Activated CD8-positive, alpha-beta memory T cell treated with anti-CD3 and anti-CD28 coated beads for 36 hours (primary cell): ENCODE results near the gene KCNMB2. TPM values are rescaled to one million over a fixed set of nuclear protein-coding genes. Genes with fewer than 3 reads are reported as not detected.

Experiments used
- CTCF ChIA-PET: fragments of 350-600 bp; sonication (Branson Sonifier 250); formaldehyde crosslinking; loops from one replicate; lab custom pipeline; 2021; ENCODE audit warnings: antibody characterized with exemption; lab: Charles Lee
- POLR2A ChIA-PET: fragments of 350-600 bp; sonication (Branson Sonifier 250); formaldehyde crosslinking; loops from one replicate; lab custom pipeline; 2021; ENCODE audit warnings: antibody characterized with exemption; lab: Charles Lee
- total RNA-seq, 2 experiments: library from RNA; stranded (reverse); gene quantifications; one replicate each; pipeline ENCODE4 v1.2.3, GENCODE V29; 2021

Gene KCNMB2
- total RNA-seq, 2 experiments from 2014 or later = not detected

DNA sequence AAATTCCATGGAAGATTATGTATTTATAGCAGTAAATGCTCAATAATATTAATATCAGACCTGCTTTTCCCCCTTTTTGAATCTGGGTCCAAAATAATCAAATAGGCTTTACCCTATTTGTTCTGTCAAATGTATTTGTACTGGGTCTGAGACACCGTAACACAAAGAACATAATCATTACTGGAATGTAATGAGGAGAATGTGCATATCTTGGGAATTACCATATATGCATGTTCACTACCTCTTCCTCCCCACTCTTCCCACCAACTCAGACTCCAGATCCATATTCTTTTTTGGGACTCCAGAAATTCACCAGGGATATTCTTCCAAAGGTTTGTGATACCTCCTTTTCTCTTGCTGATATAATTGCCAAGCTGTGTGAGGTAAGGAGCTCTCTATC is 237.1 kb downstream of the KCNMB2 start:
- ChIA-PET POLR2A (no interaction called here), CTCF (no interaction called here)

DNA sequence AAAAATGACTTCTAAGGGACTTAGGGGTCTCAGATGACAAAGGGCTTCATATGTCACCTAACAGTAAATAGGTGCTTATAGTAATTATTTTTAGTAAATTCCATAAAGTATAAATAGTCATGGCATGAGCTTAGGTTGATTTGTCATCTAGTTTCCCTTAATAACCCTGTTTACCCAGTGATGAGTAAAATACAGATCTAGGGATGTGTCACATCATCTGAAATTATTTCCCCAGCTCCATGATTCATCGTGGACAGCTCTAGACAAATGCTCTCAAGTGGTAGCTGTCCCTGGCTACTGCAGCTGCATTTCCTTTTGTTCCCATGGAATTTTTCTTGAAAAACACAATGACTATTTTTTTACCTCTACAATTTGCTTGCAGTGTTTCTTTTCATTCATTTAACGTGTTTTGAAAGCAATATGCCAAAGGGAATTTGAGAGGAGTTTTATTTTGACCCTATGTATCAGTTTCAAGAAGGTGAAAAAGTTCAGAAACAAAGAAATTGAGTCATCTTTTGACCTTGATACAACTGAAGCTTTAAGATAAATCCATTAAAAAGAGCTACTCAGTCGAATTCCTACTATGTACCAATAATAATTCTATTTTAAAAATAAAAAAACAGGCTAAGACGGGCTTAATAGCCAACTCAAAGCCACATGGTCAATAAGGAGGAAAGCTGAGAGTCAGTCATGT is 241.6 kb downstream of the KCNMB2 start:
- ChIA-PET POLR2A (no interaction called here), CTCF (no interaction called here)

DNA sequence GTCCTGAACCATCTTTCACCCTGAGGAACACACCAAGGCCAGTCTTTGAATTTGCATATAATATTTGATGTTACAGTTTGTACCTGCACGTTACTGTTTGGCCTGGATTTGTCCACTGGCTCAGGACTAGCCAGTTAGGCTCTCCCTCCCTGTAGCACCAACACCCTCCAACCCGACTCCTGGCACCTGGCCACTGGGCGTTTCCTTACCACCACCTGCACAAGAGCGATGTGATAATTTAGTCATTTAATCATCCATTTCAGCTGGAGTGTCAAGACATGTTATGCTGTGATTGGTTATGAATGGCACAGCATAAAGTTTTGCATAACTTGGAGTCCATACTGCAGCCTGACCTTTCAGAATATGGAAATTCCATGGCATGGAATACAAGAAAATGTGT is 242.4 kb downstream of the KCNMB2 start:
- POLR2A ChIA-PET = no interaction called here
- CTCF ChIA-PET = no interaction called here

DNA sequence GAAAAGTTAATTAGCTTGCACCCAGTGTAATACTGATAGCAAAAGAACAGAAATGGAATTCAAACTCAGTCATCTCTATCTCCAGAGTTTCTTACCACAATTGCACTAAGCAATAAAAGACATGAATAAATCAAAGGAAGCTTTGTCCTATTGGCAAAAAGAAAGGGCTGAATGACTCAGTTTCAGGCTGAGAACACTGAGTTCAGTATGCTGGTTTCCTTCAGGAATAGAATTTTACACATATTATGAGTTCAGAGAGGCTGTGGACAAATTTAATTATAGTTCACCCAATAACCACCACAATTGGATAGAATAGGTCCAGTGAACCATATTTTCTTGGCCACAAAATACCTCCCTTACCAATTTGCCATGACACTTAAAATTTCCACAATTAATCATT is 249.7 kb downstream of the KCNMB2 start:
- ChIA-PET POLR2A (no interaction called here), CTCF (no interaction called here)

DNA sequence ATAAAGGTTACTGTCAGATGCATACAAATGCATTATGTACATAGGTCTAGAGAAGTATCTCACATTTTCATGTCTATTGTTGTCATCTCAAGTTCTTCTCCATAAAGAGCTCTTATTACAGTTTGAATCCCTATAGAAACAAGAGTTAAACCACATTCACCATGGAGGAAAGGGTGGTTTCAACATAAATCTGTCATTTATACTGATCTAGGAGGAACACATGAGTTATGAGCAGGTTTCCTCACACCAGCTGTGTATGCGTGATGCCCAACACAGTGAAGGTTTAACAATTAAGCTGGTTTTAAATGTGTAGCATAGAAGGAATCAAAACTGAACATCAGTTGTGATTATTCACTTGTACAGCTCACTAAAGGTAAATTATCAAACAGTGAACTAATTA is 251.7 kb downstream of the KCNMB2 start:
- CTCF ChIA-PET = no interaction called here

DNA sequence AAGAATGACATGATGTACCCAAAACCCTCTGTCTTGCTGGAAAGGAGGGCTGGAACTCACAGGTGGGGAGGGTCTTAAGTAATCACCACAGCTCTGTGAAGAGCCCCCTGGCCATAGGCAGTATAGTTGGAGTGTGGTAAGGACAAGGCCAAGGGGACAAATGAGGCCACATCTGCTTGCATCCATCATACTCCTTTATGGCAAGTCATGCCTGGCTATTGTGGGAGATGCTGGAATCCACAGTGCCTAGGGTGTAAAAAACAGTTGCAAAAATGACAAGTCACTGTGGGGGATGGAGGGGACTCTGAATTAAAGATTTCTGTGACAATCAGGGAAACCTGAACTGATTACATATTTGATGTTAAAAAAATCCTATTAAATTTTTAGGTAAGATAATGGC is 258.5 kb downstream of the KCNMB2 start:
- POLR2A ChIA-PET = no interaction called here
- CTCF ChIA-PET = no interaction called here

More for the DNA sequence above, 251.7 kb downstream of the KCNMB2 start:
- POLR2A ChIA-PET = no interaction called here

DNA sequence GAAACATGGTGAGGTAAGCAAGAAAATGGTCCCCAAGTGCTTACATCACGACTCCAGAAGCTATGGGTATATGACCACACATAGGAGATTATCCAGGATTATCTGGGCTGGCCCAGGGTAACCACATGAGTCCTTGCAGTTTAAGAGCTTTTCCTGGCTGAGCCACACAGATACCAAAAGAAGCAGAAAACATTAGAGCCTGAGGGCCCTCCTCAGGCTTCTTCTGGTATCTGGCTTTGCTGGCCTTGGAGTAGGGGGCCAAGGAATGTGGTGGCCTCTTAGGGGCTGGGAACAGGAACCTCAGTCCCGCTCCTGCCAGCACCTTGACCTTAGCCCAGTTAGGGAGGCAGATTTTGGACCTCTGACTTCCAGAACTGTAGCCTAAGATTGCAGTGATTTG is 259.1 kb downstream of the KCNMB2 start:
- POLR2A ChIA-PET = no interaction called here
- CTCF ChIA-PET = no interaction called here

DNA sequence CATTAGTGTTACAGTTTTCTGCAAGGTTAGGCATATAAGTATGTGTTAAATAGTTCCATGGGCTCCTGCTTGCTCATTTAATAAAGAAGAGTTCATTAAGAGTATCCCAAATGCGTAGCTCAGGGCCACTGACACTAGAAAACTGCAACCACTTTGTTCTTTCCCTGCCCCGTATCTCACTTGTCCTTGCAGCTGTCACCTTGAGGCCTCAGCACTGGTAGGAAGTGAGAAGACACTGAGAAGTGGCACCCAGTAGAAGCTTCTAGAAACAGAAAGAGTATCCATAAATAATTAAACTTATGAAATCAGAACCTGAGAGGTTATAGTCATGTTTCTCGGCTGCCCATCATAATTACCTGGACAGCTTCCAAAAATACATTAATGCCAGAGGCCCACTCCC is 266.0 kb downstream of the KCNMB2 start:
- CTCF ChIA-PET = no interaction called here
- POLR2A ChIA-PET = no interaction called here

DNA sequence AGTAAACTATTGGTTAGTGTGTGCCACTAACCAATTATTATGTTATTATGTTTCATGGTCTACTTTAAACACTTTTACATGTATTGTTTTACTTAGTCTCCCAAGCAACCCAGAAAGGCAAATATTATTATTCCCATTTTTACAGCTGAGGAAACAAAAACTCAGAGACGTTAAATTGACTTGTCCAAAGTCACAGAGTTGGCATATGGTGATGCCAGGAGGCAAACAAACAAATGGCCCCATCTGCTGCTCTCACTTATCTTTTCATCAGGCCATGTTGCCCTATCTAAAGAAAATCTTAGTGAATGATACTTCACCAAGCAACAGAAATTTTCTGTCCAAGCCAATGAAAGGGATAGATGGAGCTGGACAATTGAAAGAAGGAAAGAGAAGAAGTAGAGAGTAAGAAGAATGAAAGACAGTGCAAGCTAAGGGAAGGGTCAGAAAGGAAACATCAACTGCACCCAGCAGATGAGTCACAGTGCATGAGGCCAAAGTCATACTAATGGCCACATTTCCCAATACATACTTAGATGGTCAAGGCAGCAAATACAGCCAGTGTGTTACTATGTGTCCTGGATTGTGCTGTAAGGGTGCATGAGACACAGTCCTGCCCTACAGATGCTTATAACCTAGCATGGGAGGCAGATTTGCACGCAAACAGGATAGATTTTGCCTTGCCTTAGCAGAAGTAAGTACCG is 266.9 kb downstream of the KCNMB2 start:
- CTCF ChIA-PET = no interaction called here
- POLR2A ChIA-PET = no interaction called here

DNA sequence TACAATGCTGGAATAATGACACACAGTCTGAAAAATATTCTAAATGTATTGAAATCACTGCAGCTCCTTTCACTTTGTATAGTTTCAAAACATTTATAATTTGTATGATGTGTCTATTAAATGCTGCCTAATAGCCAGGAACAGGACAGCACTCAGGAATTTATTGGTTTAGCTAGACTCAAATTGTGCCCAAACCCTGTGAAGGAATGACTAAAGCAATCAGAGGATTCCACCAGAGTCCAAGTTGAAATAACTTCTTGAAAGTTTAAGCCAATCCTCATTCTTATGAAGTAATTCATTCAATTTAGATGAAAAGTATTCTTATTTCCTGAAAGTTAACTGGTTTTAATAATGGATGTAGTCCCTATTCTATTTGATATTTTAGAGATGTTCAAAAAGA is 268.4 kb downstream of the KCNMB2 start:
- ChIA-PET CTCF (no interaction called here), POLR2A (no interaction called here)

DNA sequence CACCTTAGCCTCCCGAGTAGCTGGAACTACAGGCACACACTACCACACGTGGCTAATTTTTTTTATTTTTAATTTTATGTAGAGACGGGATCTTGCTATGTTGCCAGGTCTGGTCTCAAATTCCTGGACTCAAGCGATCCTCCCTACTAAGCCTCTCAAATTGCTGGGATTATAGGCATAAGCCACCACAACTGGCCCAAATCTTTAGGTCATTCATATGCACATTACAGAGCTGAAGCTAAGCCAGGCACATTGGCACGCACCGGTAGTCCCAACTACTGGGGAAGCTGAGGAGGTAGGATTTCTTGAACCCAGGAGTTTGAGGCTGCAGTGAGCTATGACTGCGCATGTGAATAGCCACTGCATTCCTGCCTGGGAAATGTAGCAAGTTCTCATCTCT is 269.5 kb downstream of the KCNMB2 start:
- ChIA-PET CTCF (no interaction called here), POLR2A (no interaction called here)

DNA sequence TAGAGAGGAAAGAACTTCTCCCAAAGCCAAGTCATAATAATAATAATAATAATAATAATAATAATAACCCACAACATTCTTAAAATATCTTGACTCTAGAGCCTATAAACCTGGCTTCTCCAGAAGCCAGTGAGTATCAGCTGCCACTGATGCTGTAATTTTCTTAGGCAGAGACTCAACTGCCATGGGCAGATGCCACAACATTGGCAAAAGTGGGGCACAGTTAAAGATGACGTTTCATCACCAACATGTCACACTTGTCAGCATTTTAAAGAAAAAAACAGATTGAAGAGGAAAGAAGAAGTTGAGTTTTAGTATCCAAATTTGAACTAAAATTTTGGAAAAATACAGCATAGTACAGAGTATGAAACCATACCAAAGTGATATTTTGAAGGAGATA is 270.4 kb downstream of the KCNMB2 start:
- ChIA-PET CTCF (no interaction called here), POLR2A (no interaction called here)

DNA sequence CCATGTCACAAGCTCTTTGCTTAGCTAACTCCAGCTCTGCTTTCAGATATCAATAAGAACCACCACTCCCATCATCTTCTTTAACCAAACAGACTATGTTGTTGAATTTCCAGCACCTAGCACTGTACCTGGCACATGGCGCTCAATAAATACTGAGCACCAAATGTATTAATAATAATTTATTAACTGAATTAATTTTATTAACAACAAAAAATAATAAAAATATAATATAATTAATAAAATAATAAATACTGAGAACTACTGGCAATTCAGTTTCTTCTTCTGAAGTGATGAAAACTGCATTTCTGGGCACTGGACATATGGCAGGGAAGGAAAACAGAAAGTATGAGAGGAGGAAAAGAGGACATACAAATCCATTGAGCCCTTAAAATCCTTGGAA is 271.5 kb downstream of the KCNMB2 start:
- ChIA-PET POLR2A (no interaction called here), CTCF (no interaction called here)

DNA sequence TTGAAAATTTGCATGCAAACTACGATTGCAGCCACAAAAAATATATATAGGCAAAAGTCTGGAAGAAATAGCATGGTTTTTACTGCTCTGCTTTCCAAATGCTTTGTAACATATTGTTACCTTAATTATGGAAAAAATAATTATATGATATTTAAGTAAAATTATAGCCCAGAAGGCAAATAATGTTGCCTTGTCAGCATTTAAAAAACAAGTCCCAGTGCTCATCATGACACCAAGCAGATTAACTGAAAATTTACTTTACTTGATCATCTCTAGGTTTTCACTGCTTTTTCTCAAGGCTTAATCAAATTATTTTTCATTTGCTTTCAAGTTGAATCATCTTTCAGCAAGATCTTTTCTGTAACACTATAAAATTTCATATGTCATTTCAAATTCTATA is 272.5 kb downstream of the KCNMB2 start:
- ChIA-PET POLR2A (no interaction called here), CTCF (no interaction called here)

DNA sequence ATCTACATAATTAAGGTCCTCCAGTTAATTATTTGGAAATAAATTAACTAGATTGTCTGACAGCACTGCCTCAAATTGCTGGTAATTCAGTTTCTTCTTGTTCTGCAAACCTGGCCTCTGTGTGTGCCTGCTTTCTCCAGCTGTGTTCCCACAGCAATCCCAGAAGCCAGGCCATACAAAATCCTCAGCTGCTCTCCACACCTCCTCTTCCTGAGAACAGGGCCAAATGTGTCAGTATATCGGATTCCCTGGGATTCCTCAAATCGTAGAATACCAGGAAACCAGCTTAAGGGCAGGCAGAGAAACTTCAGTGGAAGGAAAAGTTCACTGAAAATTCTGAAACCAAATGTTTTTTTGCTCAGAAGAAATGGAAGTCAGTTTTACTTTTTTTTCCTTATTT is 273.9 kb downstream of the KCNMB2 start:
- CTCF ChIA-PET = no interaction called here
- POLR2A ChIA-PET = no interaction called here

DNA sequence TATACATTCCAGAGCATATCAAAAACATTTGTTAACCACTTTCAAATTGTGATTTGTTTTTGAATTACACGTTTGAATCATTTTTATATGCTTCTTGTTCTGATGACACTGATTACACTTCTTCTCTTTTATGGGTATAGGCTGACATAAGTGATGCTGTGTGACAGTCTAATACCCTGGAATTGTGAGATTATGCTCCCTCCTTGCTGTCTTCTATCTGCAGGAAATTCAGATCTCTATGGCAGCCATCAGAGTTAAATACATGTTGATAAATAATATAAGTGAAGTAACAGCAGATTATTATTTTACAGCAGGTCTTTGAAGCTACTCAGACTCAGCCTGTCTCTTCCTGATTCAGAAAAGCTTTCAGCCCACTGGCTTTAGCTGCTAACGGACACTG is 286.5 kb downstream of the KCNMB2 start:
- CTCF ChIA-PET = no interaction called here

DNA sequence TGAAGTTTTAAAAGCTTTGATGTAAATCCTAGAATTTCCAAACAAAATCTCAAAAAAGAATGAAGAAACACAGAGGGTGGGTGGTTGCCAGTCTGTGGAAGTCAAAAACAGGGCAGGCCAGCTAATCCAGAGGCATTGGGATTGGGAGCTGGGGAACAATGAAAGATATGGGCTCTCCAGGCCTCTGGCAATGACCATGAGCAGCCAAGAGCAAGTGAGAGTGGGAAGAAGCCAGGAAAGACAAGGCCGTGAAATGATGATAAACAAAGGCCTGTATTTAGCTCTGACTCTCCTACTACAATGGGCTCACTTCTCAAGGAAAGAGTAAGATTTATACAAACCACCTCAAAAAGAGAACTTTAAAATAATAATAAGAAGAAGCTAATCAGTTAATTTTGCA is 286.9 kb downstream of the KCNMB2 start:
- ChIA-PET CTCF (no interaction called here), POLR2A (no interaction called here)

More for the DNA sequence above, 286.5 kb downstream of the KCNMB2 start:
- POLR2A ChIA-PET = no interaction called here

DNA sequence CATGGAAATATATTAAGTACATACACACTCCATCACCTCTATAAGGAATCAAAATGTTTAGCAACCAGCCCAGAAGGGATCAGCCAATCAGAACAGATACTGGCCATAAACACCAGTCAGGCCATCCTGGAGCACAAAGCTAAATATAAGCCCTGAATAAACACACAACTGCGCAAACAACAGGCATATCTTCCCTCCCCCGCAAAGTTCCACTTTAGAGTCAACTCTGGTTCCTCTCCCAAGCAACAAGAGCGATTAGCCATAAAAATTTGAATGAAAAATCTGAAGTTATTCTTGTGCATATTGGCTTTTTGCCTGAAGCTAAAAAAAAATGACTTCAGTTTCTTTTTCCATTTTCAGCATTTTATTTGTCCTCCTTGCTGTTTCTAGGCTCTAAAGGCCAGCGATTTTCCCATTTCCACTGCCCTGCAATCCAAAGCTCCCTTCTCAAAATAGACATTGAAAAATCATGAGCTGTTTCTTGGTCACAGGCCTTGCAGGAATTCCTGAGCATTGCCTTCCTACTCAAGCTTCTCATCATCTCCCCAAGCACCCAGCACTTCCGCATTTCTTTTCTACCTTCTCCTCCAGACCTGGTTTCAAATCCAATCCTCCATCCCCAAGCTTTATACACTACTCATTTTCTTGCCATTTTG is 287.5 kb downstream of the KCNMB2 start:
- ChIA-PET POLR2A (interaction anchor here (0.7 kb wide), 1 partner anchor 734 kb away, joined by 4 read pairs; no protein-coding TSS in a partner anchor), CTCF (no interaction called here)

DNA sequence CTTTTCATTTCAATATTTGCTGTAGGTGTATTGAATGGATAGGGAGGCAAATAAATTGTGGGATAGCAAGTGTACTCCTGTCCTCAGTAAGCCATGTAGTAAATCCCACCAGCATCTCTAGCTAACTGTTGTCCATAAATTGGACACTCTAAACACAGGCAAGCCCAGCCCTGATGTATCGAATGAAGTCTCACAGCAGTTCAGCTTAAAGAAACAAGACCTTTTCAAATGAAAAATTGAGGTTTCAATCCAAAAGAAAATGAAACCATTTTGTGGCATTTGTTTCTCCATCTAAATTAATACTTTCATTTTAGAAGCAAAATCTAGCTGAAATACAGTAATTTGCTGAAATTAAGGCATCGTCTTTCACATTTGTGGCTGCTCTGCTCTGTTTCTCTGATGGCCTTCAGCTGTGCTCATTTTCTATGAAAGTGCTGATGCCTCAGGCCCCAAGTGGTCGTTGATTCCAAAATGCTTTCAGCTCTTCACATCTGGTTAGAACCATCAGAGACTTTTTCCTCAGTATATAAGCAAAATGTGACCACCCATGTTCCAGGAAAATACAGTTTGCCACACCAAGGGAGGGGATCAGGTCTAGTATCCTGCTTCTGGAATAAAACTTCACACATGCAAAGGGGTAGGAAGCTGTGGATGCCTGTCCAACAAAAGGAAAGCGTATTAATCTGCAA is 290.3 kb downstream of the KCNMB2 start:
- ChIA-PET CTCF (no interaction called here), POLR2A (no interaction called here)

DNA sequence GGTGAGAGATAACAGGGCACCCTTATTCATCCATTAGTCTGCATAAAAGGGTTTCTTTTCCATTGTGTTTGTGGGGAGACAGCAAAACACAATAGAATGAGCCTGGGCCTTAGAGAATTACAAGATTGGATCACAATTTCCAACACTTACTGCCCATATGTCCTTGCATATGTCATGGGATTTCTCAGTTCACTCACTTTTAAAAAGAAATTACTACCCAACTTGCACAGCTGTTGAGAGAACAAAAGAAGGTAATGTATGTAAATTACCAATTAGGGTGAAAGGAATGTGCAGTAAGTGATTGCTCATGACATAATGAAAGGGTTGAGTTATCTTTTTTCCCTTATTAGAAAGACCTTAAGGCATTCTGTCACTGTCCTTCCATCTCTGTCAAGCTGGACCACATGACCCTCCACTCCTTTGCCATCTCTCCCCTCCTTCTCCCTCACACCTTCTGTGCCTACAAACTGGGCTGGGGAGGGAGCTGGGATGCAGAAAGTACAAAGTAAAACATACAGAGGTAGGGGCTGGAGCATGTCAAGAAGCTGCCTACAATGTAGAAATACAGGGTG is 291.1 kb downstream of the KCNMB2 start:
- ChIA-PET POLR2A (no interaction called here), CTCF (no interaction called here)
